Muscle layer of duodenum (tissue), 2 donors: ENCODE measurements around the gene MEFV.

Experiments
- H3K27ac ChIP-seq: one replicate; pipeline ENCODE4 v1.7.0; 2013; ENCODE audit warnings: mild to moderate bottlenecking, low read length
- H3K27me3 ChIP-seq: one replicate; pipeline ENCODE4 v1.7.0; 2013; ENCODE audit warnings: low read depth, mild to moderate bottlenecking, control low read depth, low read length
- H3K36me3 ChIP-seq, 2 donors: one replicate each; pipeline ENCODE4 v1.7.0; 2013; ENCODE audit warnings: low read length in 2 of 2, control low read depth in 1 of 2, mild to moderate bottlenecking in 1 of 2; ENCODE audit not compliant: insufficient read depth in 2 of 2, control insufficient read depth in 1 of 2
- H3K4me1 ChIP-seq, 2 donors: one replicate each; pipeline ENCODE4 v1.7.0; 2013; ENCODE audit warnings: low read length in 2 of 2, mild to moderate bottlenecking in 2 of 2, control low read depth in 1 of 2, moderate library complexity in 1 of 2; ENCODE audit not compliant: insufficient read depth in 2 of 2, control insufficient read depth in 1 of 2
- H3K4me3 ChIP-seq, 2 donors: one replicate each; pipeline ENCODE4 v1.7.0; 2013; ENCODE audit warnings: low read length in 2 of 2, low read depth in 1 of 2, mild to moderate bottlenecking in 1 of 2
- H3K9me3 ChIP-seq, 2 donors: one replicate each; pipeline ENCODE4 v1.7.0; 2013; ENCODE audit warnings: low read length in 2 of 2, control low read depth in 1 of 2, mild to moderate bottlenecking in 1 of 2; ENCODE audit not compliant: control insufficient read depth in 1 of 2
- donor health status: healthy.

MEFV gene

GRCh38 chr16:3266873-3267537 is 10.6 kb upstream of the MEFV start:
- H3K36me3 ChIP-seq: peaks cover 0 to 17% of the 10 kb centered on the region in 2 donors
- H3K27me3 ChIP-seq: no peaks in the 10 kb centered on the region
- no peak overlapping the region for H3K4me3 ChIP-seq
- H3K27ac ChIP-seq: no peak overlapping the region
- H3K9me3 ChIP-seq: peaks cover 0 to 3% of the 10 kb centered on the region in 2 donors
- H3K4me1 ChIP-seq: no peaks in the 10 kb centered on the region

- Histone ChIP-seq H3K4me3 (peak overlapping the region; percentile 65 to 80), H3K27ac (peak overlapping the region; percentile 90), H3K36me3 (peaks cover 0 to 17% of the 10 kb centered on the region in 2 donors), H3K4me1 (no peaks in the 10 kb centered on the region), H3K9me3 (peaks cover 0 to 3% of the 10 kb centered on the region in 2 donors), H3K27me3 (no peaks in the 10 kb centered on the region)
Observed at GRCh38 chr16:3264137-3265036, 8.0 kb upstream of the MEFV start.

DNA sequence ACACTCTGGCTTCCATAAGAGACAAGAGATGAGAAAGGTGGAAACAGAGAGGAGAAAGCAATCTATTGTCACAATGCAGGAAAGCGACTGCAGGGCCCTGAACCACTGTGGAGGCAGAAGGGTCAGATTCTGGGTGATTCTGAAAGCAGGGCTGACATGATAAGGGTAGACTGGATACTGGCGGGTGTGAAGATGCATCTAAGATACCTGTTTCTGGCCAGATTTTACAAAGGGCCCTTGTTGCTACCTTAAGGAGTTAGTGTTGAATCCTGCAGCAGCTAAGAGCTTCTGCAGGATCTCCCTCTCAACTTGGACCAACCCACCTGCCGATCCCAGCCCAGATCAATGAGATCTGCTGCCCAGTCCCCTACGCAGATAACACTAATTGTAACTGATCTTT is 6.1 kb upstream of the MEFV start:
- Histone ChIP-seq H3K36me3 (peaks cover 0 to 14% of the 10 kb centered on the region in 2 donors), H3K9me3 (peaks cover 0 to 3% of the 10 kb centered on the region in 2 donors), H3K4me3 (peak overlapping the region in 1 of 2 donors; percentile 80), H3K27me3 (no peaks in the 10 kb centered on the region), H3K4me1 (no peaks in the 10 kb centered on the region), H3K27ac (no peak overlapping the region)

DNA sequence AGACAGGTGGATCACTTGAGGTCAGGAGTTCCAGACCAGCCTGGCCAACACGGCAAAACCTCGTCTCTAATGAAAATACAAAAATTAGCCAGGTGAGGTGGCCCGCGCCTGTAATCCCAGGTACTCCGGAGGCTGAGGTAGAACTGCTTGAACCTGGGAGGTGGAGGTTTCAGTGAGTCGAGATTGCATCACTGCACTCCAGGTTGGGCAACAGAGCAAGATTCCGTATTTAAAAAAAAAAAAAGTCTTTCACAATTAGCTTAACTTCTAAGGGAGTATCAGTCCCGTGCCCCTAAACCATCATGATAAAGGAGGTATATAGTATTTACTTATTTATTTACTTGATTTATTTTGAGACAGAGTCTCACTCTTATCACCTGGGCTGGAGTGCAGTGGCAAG is 3.4 kb upstream of the MEFV start:
- Histone ChIP-seq H3K36me3 (peaks cover 0 to 5% of the 10 kb centered on the region in 2 donors), H3K4me3 (no peak overlapping the region), H3K27me3 (no peaks in the 10 kb centered on the region), H3K9me3 (no peaks in the 10 kb centered on the region), H3K4me1 (no peaks in the 10 kb centered on the region), H3K27ac (no peak overlapping the region)

DNA sequence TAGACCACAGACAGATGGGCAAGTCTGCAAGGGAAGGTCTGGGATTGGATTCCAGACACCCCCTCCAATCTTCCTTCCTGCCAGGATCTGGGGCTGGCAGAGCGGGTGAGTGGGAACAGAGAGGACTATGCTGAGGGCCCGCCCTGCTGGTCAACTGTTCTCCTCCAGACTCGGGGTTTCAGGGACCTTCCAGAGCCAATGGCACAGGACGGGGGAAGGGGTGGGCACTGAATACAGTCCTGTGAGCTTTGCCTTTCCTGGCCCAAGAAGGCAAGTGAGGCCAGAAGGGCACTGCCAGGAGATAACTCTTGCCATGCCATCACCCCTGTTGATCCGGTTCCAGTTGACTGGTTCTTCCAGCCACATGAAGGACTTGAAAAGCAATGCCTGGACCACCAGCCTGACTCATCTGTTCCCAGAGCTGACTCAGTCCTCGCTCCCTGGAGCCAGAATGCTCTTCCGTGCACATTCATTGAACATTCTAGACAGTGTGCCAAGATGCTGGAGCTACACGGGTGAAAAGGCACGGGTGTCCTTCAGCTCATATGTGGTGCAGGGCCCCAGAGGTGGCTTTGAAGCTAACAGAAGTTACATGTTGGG is 533 bp upstream of the MEFV start:
- no peak overlapping the region for H3K27ac ChIP-seq
- H3K4me3 ChIP-seq: no peak overlapping the region
- H3K27me3 ChIP-seq: no peaks in the 10 kb centered on the region
- H3K4me1 ChIP-seq: no peaks in the 10 kb centered on the region
- H3K36me3 ChIP-seq: no peaks in the 10 kb centered on the region
- no peaks in the 10 kb centered on the region for H3K9me3 ChIP-seq

- Histone ChIP-seq H3K4me3 (no peak overlapping the region), H3K27ac (no peak overlapping the region), H3K4me1 (no peaks in the 10 kb centered on the region), H3K36me3 (no peaks in the 10 kb centered on the region), H3K9me3 (no peaks in the 10 kb centered on the region), H3K27me3 (no peaks in the 10 kb centered on the region)
Observed at GRCh38 chr16:3254309-3254708, 2.1 kb downstream of the MEFV start.

DNA sequence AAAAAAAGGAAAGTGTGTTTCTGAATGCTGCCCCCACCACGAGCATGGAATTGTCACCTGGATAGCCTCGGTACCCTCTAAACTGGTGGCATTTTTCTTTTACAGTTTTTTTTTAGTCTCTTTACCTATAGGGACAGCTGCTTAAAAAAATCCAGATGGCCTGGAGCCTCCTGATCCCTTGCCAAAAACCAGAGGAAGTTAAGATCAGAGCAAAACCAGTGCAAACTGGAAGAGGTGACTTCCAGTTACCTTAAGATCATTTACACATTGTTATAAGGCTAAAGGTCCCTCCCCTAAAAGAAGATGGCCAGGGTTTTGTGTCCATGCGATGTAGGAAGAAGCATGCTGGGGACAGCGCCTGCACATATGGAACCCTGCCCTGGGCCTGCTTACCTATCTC is 3.5 kb downstream of the MEFV start:
- H3K4me3 ChIP-seq: no peak overlapping the region
- H3K9me3 ChIP-seq: no peaks in the 10 kb centered on the region
- no peaks in the 10 kb centered on the region for H3K4me1 ChIP-seq
- H3K36me3 ChIP-seq: no peaks in the 10 kb centered on the region
- H3K27ac ChIP-seq: no peak overlapping the region
- H3K27me3 ChIP-seq: no peaks in the 10 kb centered on the region

DNA sequence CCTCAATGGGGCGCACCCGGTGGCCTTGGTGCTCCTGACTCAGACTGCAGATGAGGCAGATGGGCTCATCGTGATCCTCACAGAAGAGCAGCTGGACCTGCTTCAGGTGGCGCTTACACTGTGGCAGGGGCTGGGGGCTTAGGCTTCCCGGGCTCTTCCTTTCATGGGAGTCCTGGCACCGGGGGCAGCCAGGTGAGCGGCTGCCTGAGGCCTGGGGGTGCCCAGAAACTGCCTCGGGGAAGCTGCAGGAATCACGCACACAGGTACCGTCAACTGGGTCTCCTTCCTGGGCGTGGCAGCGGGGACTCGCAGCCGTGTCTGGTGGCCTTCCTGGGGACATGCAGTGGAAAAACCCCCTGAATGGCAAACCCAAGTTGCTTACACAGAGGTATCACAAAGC is 7.0 kb downstream of the MEFV start:
- Histone ChIP-seq H3K4me3 (no peak overlapping the region), H3K36me3 (no peaks in the 10 kb centered on the region), H3K27me3 (no peaks in the 10 kb centered on the region), H3K4me1 (no peaks in the 10 kb centered on the region), H3K9me3 (no peaks in the 10 kb centered on the region), H3K27ac (no peak overlapping the region)

GRCh38 chr16:3249020-3249419 is 7.4 kb downstream of the MEFV start:
- H3K4me3 ChIP-seq: no peak overlapping the region
- no peaks in the 10 kb centered on the region for H3K4me1 ChIP-seq
- no peak overlapping the region for H3K27ac ChIP-seq
- no peaks in the 10 kb centered on the region for H3K9me3 ChIP-seq
- no peaks in the 10 kb centered on the region for H3K36me3 ChIP-seq
- H3K27me3 ChIP-seq: no peaks in the 10 kb centered on the region

- no peaks in the 10 kb centered on the region for H3K9me3 ChIP-seq
- H3K4me3 ChIP-seq: no peak overlapping the region
- H3K36me3 ChIP-seq: no peaks in the 10 kb centered on the region
- no peaks in the 10 kb centered on the region for H3K27me3 ChIP-seq
- H3K4me1 ChIP-seq: no peaks in the 10 kb centered on the region
- H3K27ac ChIP-seq: no peak overlapping the region
Observed at GRCh38 chr16:3248596-3248995, 7.8 kb downstream of the MEFV start.

DNA sequence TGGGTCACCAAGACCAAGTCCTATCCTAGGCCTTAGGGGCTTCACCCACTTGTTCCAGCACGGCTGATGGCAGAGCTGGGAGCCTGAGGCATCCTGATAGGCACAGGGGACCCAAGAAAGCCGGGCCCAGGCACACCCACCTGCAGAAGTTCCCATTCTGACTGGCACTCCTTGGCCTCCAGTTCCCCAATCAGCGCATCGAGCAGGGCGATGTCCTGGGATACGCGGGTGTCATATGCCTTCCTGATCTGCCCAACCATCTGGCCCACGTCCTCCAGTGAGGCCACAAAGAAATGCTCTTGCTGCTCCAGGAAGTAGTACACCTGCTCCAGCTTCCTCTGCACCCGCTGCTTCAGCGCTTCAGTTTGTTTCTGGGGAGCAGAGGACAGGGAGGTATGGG is 9.6 kb downstream of the MEFV start:
- H3K36me3 ChIP-seq: no peaks in the 10 kb centered on the region
- H3K27me3 ChIP-seq: no peaks in the 10 kb centered on the region
- no peak overlapping the region for H3K27ac ChIP-seq
- no peak overlapping the region for H3K4me3 ChIP-seq
- no peaks in the 10 kb centered on the region for H3K4me1 ChIP-seq
- no peaks in the 10 kb centered on the region for H3K9me3 ChIP-seq
